Fibroblast of the aortic adventitia (primary cell): ENCODE results near the gene SLC24A3. TPM values are rescaled to one million over a fixed set of nuclear protein-coding genes. Genes with fewer than 3 reads are reported as not detected.

Experiments used
- DNase-seq: peaks from one replicate; pipeline ENCODE4 v3.0.0-alpha.2; 2010; ENCODE audit warnings: low read depth
- H3K4me3 ChIP-seq: 2 replicates; pipeline ENCODE4 v1.5.1; 2011; ENCODE audit warnings: low read depth, mild to moderate bottlenecking, control low read depth, low read length, moderate library complexity
- CTCF ChIP-seq: IDR thresholded peaks from 2 replicates; pipeline ENCODE4 v1.5.1; 2011; ENCODE audit warnings: mild to moderate bottlenecking, low read length, control low read depth, inconsistent platforms; ENCODE audit not compliant: insufficient read depth
- total RNA-seq: library from RNA; depleted of rRNA; stranded (reverse); fragments of >200 nt; gene quantifications from 2 replicates; pipeline ENCODE4 v1.2.3, GENCODE V29; 2012; ENCODE audit warnings: low replicate concordance

Gene SLC24A3
- total RNA-seq, 1 donor: not detected

GRCh38 chr20:19236371-19237055 lies 24.1 kb downstream of the SLC24A3 start:
- DNase-seq: no peak
- no peak overlapping the region for H3K4me3 ChIP-seq
- TF ChIP-seq CTCF: no peak

- no peak overlapping the region for H3K4me3 ChIP-seq
- no peak for DNase-seq
- no peak for TF ChIP-seq CTCF
These were observed 29.0 kb downstream of the SLC24A3 start for GRCh38 chr20:19241440-19241839.

GRCh38 chr20:19244291-19244690 lies 31.8 kb downstream of the SLC24A3 start:
- TF ChIP-seq CTCF: no peak
- no peak for DNase-seq
- H3K4me3 ChIP-seq: no peak overlapping the region

GRCh38 chr20:19249106-19249879 lies 36.9 kb downstream of the SLC24A3 start:
- no peak for TF ChIP-seq CTCF
- H3K4me3 ChIP-seq: no peak overlapping the region
- DNase-seq: no peak

- no peak overlapping the region for H3K4me3 ChIP-seq
- TF ChIP-seq CTCF: no peak
- no peak for DNase-seq
These were observed 37.9 kb downstream of the SLC24A3 start for GRCh38 chr20:19250346-19250745.

- no peak for TF ChIP-seq CTCF
- DNase-seq: no peak
- no peak overlapping the region for H3K4me3 ChIP-seq
These were observed 39.1 kb downstream of the SLC24A3 start for GRCh38 chr20:19251506-19251905.

GRCh38 chr20:19251958-19252357 lies 39.5 kb downstream of the SLC24A3 start:
- no peak for TF ChIP-seq CTCF
- H3K4me3 ChIP-seq: no peak overlapping the region
- DNase-seq: no peak
